AG04450 (cell line): ENCODE measurements around the gene ZNF146. TPM values are rescaled to one million over a fixed set of nuclear protein-coding genes. Genes with fewer than 3 reads are reported as not detected.
"Not testable (repeated sequence)": the region's sequence is repeated elsewhere in the genome, so short reads cannot be mapped to it uniquely, and the experiment has no call there.

ENCODE experiments used
- CTCF ChIA-PET: fragments of 300-600, 350-600 bp; formaldehyde crosslinking; extraction: SDS; loops from one replicate; lab custom pipeline; 2022; ENCODE audit warnings: antibody characterized with exemption, inconsistent platforms; lab: Charles Lee
- POLR2A ChIA-PET: fragments of 350-600 bp; formaldehyde crosslinking; extraction: SDS; loops from one replicate; lab custom pipeline; 2021; ENCODE audit warnings: antibody characterized with exemption, inconsistent platforms; lab: Yijun Ruan, JAX
- DNase-seq: peaks from one replicate; pipeline ENCODE4 v3.0.0-alpha.2; 2011; ENCODE audit warnings: low read depth, low spot score
- H3K27ac ChIP-seq: one replicate; pipeline ENCODE4 v1.5.1; 2012; ENCODE audit warnings: low read depth, low read length, control low read depth
- H3K27me3 ChIP-seq: one replicate; pipeline ENCODE4 v1.6.0; 2012; ENCODE audit warnings: low read length; ENCODE audit not compliant: control insufficient read depth, insufficient read depth
- H3K4me3 ChIP-seq: 2 replicates; pipeline ENCODE4 v1.5.1; 2011; ENCODE audit warnings: mild to moderate bottlenecking, low read depth, low read length, control low read depth
- H3K9me3 ChIP-seq: 2 replicates; pipeline ENCODE4 v1.5.1; 2012; ENCODE audit warnings: low read length; ENCODE audit not compliant: control insufficient read depth, insufficient read depth
- CTCF ChIP-seq: IDR thresholded peaks from 2 replicates; pipeline ENCODE4 v1.5.1; 2011; ENCODE audit warnings: low read depth, low read length, control low read depth, inconsistent platforms
- polyA plus RNA-seq: library from polyadenylated mRNA; depleted of rRNA; stranded (reverse); fragments of >200 nt; gene quantifications from 2 replicates; pipeline ENCODE4 v1.2.3, GENCODE V29; 2011

Gene ZNF146
- polyA plus RNA-seq, 1 experiment = 107 TPM

GRCh38 chr19:36225219-36225892 lies 10.4 kb downstream of the ZNF146 start:
- peak; percentile 23 for DNase-seq
- CTCF ChIA-PET = interaction anchor here (0.5 kb wide), 1 partner anchor 182 kb away, joined by 3 read pairs; no protein-coding TSS in a partner anchor
- H3K9me3 ChIP-seq = peaks cover 29% of the 10 kb centered on the region
- no peaks in the 10 kb centered on the region for H3K27me3 ChIP-seq
- H3K27ac ChIP-seq = peak overlapping the region; percentile 34
- TF ChIP-seq CTCF = no peak
- peak overlapping the region; percentile 35 for H3K4me3 ChIP-seq
- POLR2A ChIA-PET = interaction anchor here (0.6 to 0.7 kb wide), 2 partner anchors 142 to 1177 kb away, joined by 3 to 7 read pairs; no protein-coding TSS in a partner anchor

- DNase-seq, H3K27ac ChIP-seq, CTCF ChIA-PET, H3K4me3 ChIP-seq, POLR2A ChIA-PET, H3K27me3 ChIP-seq: not testable (repeated sequence)
- peaks cover 58% of the 10 kb centered on the region for H3K9me3 ChIP-seq
Observed at GRCh38 chr19:36233626-36234025, 18.7 kb downstream of the ZNF146 start.

- Histone ChIP-seq H3K27ac (no peak overlapping the region), H3K4me3 (no peak overlapping the region), H3K9me3 (peaks cover 50% of the 10 kb centered on the region), H3K27me3 (no peaks in the 10 kb centered on the region)
- ChIA-PET POLR2A (no interaction called here), CTCF (no interaction called here)
- TF ChIP-seq CTCF = no peak
- DNase-seq = no peak
Observed at GRCh38 chr19:36236304-36236945, 21.5 kb downstream of the ZNF146 start.

- POLR2A ChIA-PET = no interaction called here
- CTCF ChIA-PET = no interaction called here
- no peak for DNase-seq
- H3K9me3 ChIP-seq = peaks cover 46% of the 10 kb centered on the region
- no peak for TF ChIP-seq CTCF
- no peaks in the 10 kb centered on the region for H3K27me3 ChIP-seq
- H3K27ac ChIP-seq = no peak overlapping the region
- no peak overlapping the region for H3K4me3 ChIP-seq
Observed at GRCh38 chr19:36236946-36237310, 22.0 kb downstream of the ZNF146 start.

GRCh38 chr19:36244066-36244465 lies 29.2 kb downstream of the ZNF146 start:
- Histone ChIP-seq H3K9me3 (peaks cover 31% of the 10 kb centered on the region), H3K27ac (no peak overlapping the region), H3K27me3 (peaks cover 13% of the 10 kb centered on the region), H3K4me3 (no peak overlapping the region)
- ChIA-PET POLR2A (no interaction called here), CTCF (no interaction called here)
- no peak for DNase-seq
- TF ChIP-seq CTCF = no peak
